K562 (cell line): ENCODE data around the gene CAPN8. TPM values are rescaled to one million over a fixed set of nuclear protein-coding genes. Genes with fewer than 3 reads are reported as not detected.

Experiments
- ATAC-seq: fragments of 200-7000 bp; cut with Tn5 transposase; 3 replicates; pipeline ENCODE4 v1.9.1; 2020; ENCODE audit warnings: moderate library complexity
- BruUV-seq: library from RNA; stranded (reverse); fragments of 400-500 nt; replicated peaks from 2 replicates; lab custom pipeline; 2021; lab: Mats Ljungman, UMichigan
- CTCF ChIA-PET: fragments of 300-600 bp; formaldehyde crosslinking; extraction: SDS; loops from one replicate; lab custom pipeline; 2021; ENCODE audit warnings: low intra/inter-chr PET ratio; lab: Yijun Ruan, JAX
- POLR2A ChIA-PET: fragments of 300-600, 350-650 bp; sonication (Branson Sonifier 250); formaldehyde crosslinking; extraction: SDS; loops from one replicate; lab custom pipeline; 2021; ENCODE audit warnings: antibody characterized with exemption, inconsistent platforms; lab: Yijun Ruan, JAX
- DNase-seq, 4 experiments: peaks; one replicate each; pipeline versions ENCODE4 v3.0.0 to v3.0.0-alpha.2; 2011 to 2018; ENCODE audit warnings: low spot score in 3 of 4, mixed read lengths in 3 of 4; ENCODE audit errors: extremely low read depth in 1 of 4
- FAIRE-seq: peaks from 2 replicates; lab custom pipeline; 2011; peaks lifted over from hg19 to GRCh38; lab: Jason Lieb, UNC
- H2AFZ ChIP-seq: 2 replicates; pipeline ENCODE4 v1.6.0; 2011; ENCODE audit warnings: low read depth, low read length, control low read depth, inconsistent platforms
- H3K27ac ChIP-seq: fragments of 200-600 bp; 3 replicates; pipeline ENCODE4 v1.8.0; 2011; ENCODE audit warnings: low read depth, mild to moderate bottlenecking, control low read depth, inconsistent platforms, low read length, moderate library complexity, mixed read lengths; ENCODE audit errors: extremely low read depth
- H3K27me3 ChIP-seq, 2 experiments: fragments of 300-600 bp in 1 of 2; 2 replicates in 1 of 2; 3 replicates in 1 of 2; pipeline versions ENCODE4 v1.6.0 to v1.8.0; 2011; ENCODE audit warnings: inconsistent platforms in 2 of 2, low read length in 2 of 2, mild to moderate bottlenecking in 1 of 2, mixed read lengths in 1 of 2, moderate library complexity in 1 of 2; ENCODE audit not compliant: control insufficient read depth in 2 of 2, insufficient read depth in 2 of 2
- H3K36me3 ChIP-seq: fragments of 300-600 bp; 3 replicates; pipeline ENCODE4 v1.8.0; 2011; ENCODE audit warnings: mild to moderate bottlenecking, low read length, inconsistent platforms; ENCODE audit not compliant: control insufficient read depth, insufficient read depth
- H3K4me1 ChIP-seq, 2 experiments: fragments of 200-600 bp in 1 of 2; replicated peaks in 1 of 2; 2 replicates in 1 of 2; 3 replicates in 1 of 2; pipeline versions ENCODE4 v1.5.1 to v1.8.0; 2011; ENCODE audit warnings: inconsistent platforms in 2 of 2, low read length in 2 of 2, mild to moderate bottlenecking in 1 of 2, mixed read lengths in 1 of 2, moderate library complexity in 1 of 2; ENCODE audit not compliant: control insufficient read depth in 2 of 2, insufficient read depth in 2 of 2
- H3K4me2 ChIP-seq: 2 replicates; pipeline ENCODE4 v1.6.1; 2011; ENCODE audit warnings: low read length, control low read depth, inconsistent platforms, mixed read lengths; ENCODE audit not compliant: insufficient read depth
- H3K4me3 ChIP-seq: fragments of 200-600 bp; sonication (generic), shearing (Covaris generic); 2 replicates; pipeline ENCODE4 v1.5.1; 2016; ENCODE audit warnings: control low read depth, inconsistent platforms
- H3K79me2 ChIP-seq: fragments of 200-600 bp; 3 replicates; pipeline ENCODE4 v1.8.0; 2011; ENCODE audit warnings: low read length, inconsistent platforms; ENCODE audit not compliant: control insufficient read depth, insufficient read depth
- H3K9ac ChIP-seq, 2 experiments: 2 replicates each; pipeline versions ENCODE4 v1.6.0 to v1.6.1; 2011; ENCODE audit warnings: low read depth in 2 of 2, low read length in 2 of 2, control low read depth in 1 of 2, inconsistent platforms in 1 of 2, mild to moderate bottlenecking in 1 of 2, mixed read lengths in 1 of 2; ENCODE audit not compliant: insufficient read depth in 1 of 2
- H3K9me1 ChIP-seq: one replicate; pipeline ENCODE4 v1.6.0; 2011; ENCODE audit warnings: inconsistent platforms, mild to moderate bottlenecking, low read length, moderate library complexity; ENCODE audit not compliant: control insufficient read depth, insufficient read depth
- H3K9me3 ChIP-seq: replicated peaks from 2 replicates; pipeline ENCODE4 v1.5.1; 2011; ENCODE audit warnings: low read depth, low read length, inconsistent platforms; ENCODE audit not compliant: control insufficient read depth, insufficient read depth
- H4K20me1 ChIP-seq: replicated peaks from 2 replicates; pipeline ENCODE4 v1.6.1; 2011; ENCODE audit warnings: low read length, inconsistent platforms, mixed read lengths; ENCODE audit not compliant: control insufficient read depth, insufficient read depth
- ERF ChIP-seq: fragments of 450-650 bp; formaldehyde crosslinking; IDR thresholded peaks from 2 replicates; pipeline ENCODE4 v1.4.0; 2020; ENCODE audit warnings: mild to moderate bottlenecking, mixed read lengths
- FOXO4 ChIP-seq: fragments of 450-650 bp; formaldehyde crosslinking; IDR thresholded peaks from 2 replicates; pipeline ENCODE4 v1.4.0; 2020; ENCODE audit warnings: mild to moderate bottlenecking, moderate library complexity
- KDM1A ChIP-seq, 2 experiments: fragments of 450-650 bp; IDR thresholded peaks; 2 replicates each; pipeline ENCODE4 v1.6.1; 2016; ENCODE audit warnings: mild to moderate bottlenecking in 2 of 2
- MECOM ChIP-seq: fragments of 250-450 bp; sonication (Bioruptor Pico); IDR thresholded peaks from 2 replicates; pipeline ENCODE4 v1.8.0; 2022; ENCODE audit warnings: inconsistent platforms
- MTF1 ChIP-seq: fragments of 250-450 bp; sonication (Bioruptor Pico); IDR thresholded peaks from 2 replicates; pipeline ENCODE4 v1.9.0; 2021; ENCODE audit warnings: moderate library complexity, mild to moderate bottlenecking, inconsistent platforms, borderline replicate concordance
- NFRKB ChIP-seq: fragments of 450-650 bp; IDR thresholded peaks from 2 replicates; pipeline ENCODE4 v1.6.1; 2016; ENCODE audit warnings: low read depth
- NR2F6 ChIP-seq: fragments of 450-650 bp; formaldehyde crosslinking; IDR thresholded peaks from 2 replicates; pipeline ENCODE4 v1.4.0; 2020; ENCODE audit warnings: mild to moderate bottlenecking
- RB1 ChIP-seq: fragments of 450-650 bp; IDR thresholded peaks from 2 replicates; pipeline ENCODE4 v1.6.1; 2017; ENCODE audit warnings: low read depth, mild to moderate bottlenecking
- RUNX1 ChIP-seq: sonication (generic); IDR thresholded peaks from 2 replicates; pipeline ENCODE4 v1.6.1; 2016; ENCODE audit warnings: antibody characterized with exemption, low read depth
- SAP30 ChIP-seq: fragments of 200-600 bp; sonication (generic); IDR thresholded peaks from 2 replicates; pipeline ENCODE4 v1.6.1; 2012; ENCODE audit warnings: borderline replicate concordance, low read depth, mild to moderate bottlenecking, moderate library complexity, low read length, control low read depth, inconsistent platforms; ENCODE audit not compliant: insufficient read depth, poor library complexity, severe bottlenecking
- TARDBP ChIP-seq: fragments of 450-650 bp; IDR thresholded peaks from 2 replicates; pipeline ENCODE4 v1.6.1; 2016
- TEAD2 ChIP-seq: fragments of 450-650 bp; IDR thresholded peaks from 2 replicates; pipeline ENCODE4 v1.6.1; 2016; ENCODE audit warnings: missing genetic modification characterization, control low read depth, missing compliant biosample characterization
- ZNF212 ChIP-seq: fragments of 450-650 bp; formaldehyde crosslinking; IDR thresholded peaks from 2 replicates; pipeline ENCODE4 v1.4.0; 2020; ENCODE audit warnings: mild to moderate bottlenecking
- ZNF23 ChIP-seq: fragments of 250-450 bp; sonication (Bioruptor Pico); IDR thresholded peaks from 2 replicates; pipeline ENCODE4 v1.4.0; 2020; ENCODE audit warnings: mild to moderate bottlenecking
- WGBS: fragments of 100-300 bp; shearing (Covaris generic); methylation state at CpG from one replicate; pipeline ENCODE4 v1.1.6; 2016; ENCODE audit warnings: low coverage, mixed read lengths; ENCODE audit not compliant: insufficient coverage; ENCODE audit errors: missing lambda C conversion rate; 5-methylcytosine and 5-hydroxymethylcytosine counted together
- in situ Hi-C: fragments of 300-500 bp; cut with MboI; formaldehyde crosslinking; loops from 4 replicates; pipeline ENCODE4 v1.15.0; 2018; ENCODE audit warnings: inconsistent platforms, mixed read lengths
- intact Hi-C: fragments of 100-400 bp; cut with micrococcal nuclease; formaldehyde crosslinking; loops from 2 replicates; pipeline ENCODE4 v1.14.2; 2022
- polyA plus RNA-seq, 8 experiments: library from polyadenylated mRNA; depleted of rRNA in 4 of 8; stranded (reverse) in 5 of 8; unstranded in 3 of 8; fragments of >200 nt; fragmentation: Nextera tagmentation in 2 of 8; fragmentation: Illumina TruSeq in 1 of 8; extraction: Ambion mirVana in 2 of 8; extraction: Trizol in 1 of 8; gene quantifications; 2 replicates each; pipeline versions ENCODE4 v1.2.1 to v1.2.3, GENCODE V29; 2011 to 2014; ENCODE audit warnings: inconsistent platforms in 1 of 8, missing spikeins in 1 of 8
- total RNA-seq, 7 experiments: library from RNA; depleted of rRNA in 6 of 7; stranded (reverse); fragments of >200 nt in 6 of 7; fragmentation: Illumina TruSeq in 2 of 7; extraction: Trizol in 2 of 7; gene quantifications; 2 replicates each; pipeline versions ENCODE4 v1.2.1 to v1.2.3, GENCODE V29; 2011 to 2021; ENCODE audit warnings: low replicate concordance in 1 of 7
- TF ChIP-seq, protein P1 (sequence below): fragments of 450-650 bp; IDR thresholded peaks from 2 replicates; pipeline ENCODE4 v1.6.1; 2016; ENCODE audit warnings: mild to moderate bottlenecking
- TF ChIP-seq, protein P2 (sequence below): fragments of 200-800 bp; sonication (Bioruptor generic); IDR thresholded peaks from 2 replicates; pipeline ENCODE4 v1.6.1; 2017; ENCODE audit warnings: missing genetic modification characterization, missing compliant biosample characterization

The CAPN8 gene
- total and polyA plus RNA-seq, 9 of the 15 experiments (the other 6 are each of a cell fraction or from before 2014, with no cell fraction given) = 0.06 TPM; not detected in 8

GRCh38 chr1:223700388-223700918 is 35.0 kb upstream of the CAPN8 start:
- Histone ChIP-seq H3K27me3 (no peaks in the 10 kb centered on the region), H3K4me1 (peaks cover 17 to 26% of the 10 kb centered on the region in 2 experiments), H3K4me3 (no peak overlapping the region), H4K20me1 (no peaks in the 10 kb centered on the region), H3K9me3 (no peaks in the 10 kb centered on the region), H3K9ac (peak overlapping the region; percentile 49 to 53; a peak in 2 of 4 replicates), H3K9me1 (no peaks in the 10 kb centered on the region), H3K79me2 (no peaks in the 10 kb centered on the region), H3K4me2 (peak overlapping the region; percentile 73; the same call in 1 of the 2 replicates), H3K27ac (peak overlapping the region; percentile 70), H2AFZ (peak overlapping the region; percentile 92), H3K36me3 (no peaks in the 10 kb centered on the region)
- no TSS peak for BruUV-seq
- POLR2A ChIA-PET = interaction anchor here (0.5 to 1.6 kb wide), 7 partner anchors 10 to 607 kb away, joined by 3 to 8 read pairs (median 4); no protein-coding TSS in a partner anchor
- intact Hi-C loops = loop anchor here (10.0 kb wide), 1 partner anchor 1224 kb away; the partner anchor contains the start of gene DNAH14
- in situ Hi-C loops = loop anchor here (25.0 kb wide), 1 partner anchor 212 kb away; no protein-coding TSS in a partner anchor
- WGBS = 32% methylated on average over 5 of the region's 5 CpGs
- ATAC-seq = 0 out of 3 replicates have a peak, but pooled peaks have one; percentile 5
- DNase-seq = no peak
- CTCF ChIA-PET = interaction anchor here (0.7 to 1.0 kb wide), 2 partner anchors 49 to 770 kb away, joined by 3 read pairs; no protein-coding TSS in a partner anchor
- no peak for FAIRE-seq
- TF ChIP-seq, protein P1, sequence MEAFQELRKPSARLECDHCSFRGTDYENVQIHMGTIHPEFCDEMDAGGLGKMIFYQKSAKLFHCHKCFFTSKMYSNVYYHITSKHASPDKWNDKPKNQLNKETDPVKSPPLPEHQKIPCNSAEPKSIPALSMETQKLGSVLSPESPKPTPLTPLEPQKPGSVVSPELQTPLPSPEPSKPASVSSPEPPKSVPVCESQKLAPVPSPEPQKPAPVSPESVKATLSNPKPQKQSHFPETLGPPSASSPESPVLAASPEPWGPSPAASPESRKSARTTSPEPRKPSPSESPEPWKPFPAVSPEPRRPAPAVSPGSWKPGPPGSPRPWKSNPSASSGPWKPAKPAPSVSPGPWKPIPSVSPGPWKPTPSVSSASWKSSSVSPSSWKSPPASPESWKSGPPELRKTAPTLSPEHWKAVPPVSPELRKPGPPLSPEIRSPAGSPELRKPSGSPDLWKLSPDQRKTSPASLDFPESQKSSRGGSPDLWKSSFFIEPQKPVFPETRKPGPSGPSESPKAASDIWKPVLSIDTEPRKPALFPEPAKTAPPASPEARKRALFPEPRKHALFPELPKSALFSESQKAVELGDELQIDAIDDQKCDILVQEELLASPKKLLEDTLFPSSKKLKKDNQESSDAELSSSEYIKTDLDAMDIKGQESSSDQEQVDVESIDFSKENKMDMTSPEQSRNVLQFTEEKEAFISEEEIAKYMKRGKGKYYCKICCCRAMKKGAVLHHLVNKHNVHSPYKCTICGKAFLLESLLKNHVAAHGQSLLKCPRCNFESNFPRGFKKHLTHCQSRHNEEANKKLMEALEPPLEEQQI = 0 out of 2 replicates have a peak, but pooled peaks have one; percentile 17
- TF ChIP-seq NR2F6 (CRISPR knock-in tag) (0 out of 2 replicates have a peak, but pooled peaks have one; percentile 56), RB1 (no peak), TEAD2 (tag) (no peak), KDM1A (IDR thresholded peaks at IDR 0.05) (0 out of 4 replicates have a peak, but pooled peaks of 1 of the 2 experiments have one; percentile 18), ERF (0 out of 2 replicates have a peak, but pooled peaks have one; percentile 44), NFRKB (0 out of 2 replicates have a peak, but pooled peaks have one; percentile 44), FOXO4 (0 out of 2 replicates have a peak, but pooled peaks have one; percentile 25), ZNF23 (CRISPR knock-in tag) (no peak), TARDBP (no peak), SAP30 (no peak), MECOM (no peak), MTF1 (CRISPR knock-in tag) (no peak), ZNF212 (CRISPR knock-in tag) (0 out of 2 replicates have a peak, but pooled peaks have one; percentile 32), RUNX1 (no peak)
- TF ChIP-seq, protein P2, sequence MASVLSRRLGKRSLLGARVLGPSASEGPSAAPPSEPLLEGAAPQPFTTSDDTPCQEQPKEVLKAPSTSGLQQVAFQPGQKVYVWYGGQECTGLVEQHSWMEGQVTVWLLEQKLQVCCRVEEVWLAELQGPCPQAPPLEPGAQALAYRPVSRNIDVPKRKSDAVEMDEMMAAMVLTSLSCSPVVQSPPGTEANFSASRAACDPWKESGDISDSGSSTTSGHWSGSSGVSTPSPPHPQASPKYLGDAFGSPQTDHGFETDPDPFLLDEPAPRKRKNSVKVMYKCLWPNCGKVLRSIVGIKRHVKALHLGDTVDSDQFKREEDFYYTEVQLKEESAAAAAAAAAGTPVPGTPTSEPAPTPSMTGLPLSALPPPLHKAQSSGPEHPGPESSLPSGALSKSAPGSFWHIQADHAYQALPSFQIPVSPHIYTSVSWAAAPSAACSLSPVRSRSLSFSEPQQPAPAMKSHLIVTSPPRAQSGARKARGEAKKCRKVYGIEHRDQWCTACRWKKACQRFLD (CRISPR knock-in tag) = no peak
